Tongue (tissue), 2 donors: ENCODE measurements around the gene IRF7. TPM values are rescaled to one million over a fixed set of nuclear protein-coding genes. Genes with fewer than 3 reads are reported as not detected.
"Not testable (repeated sequence)": the region's sequence is repeated elsewhere in the genome, so short reads cannot be mapped to it uniquely, and the experiment has no call there.

Experiments used
- DNase-seq: peaks from one replicate; pipeline ENCODE4 v3.0.0-alpha.2; 2015
- total RNA-seq: library from RNA; depleted of rRNA; stranded (reverse); fragments of >200 nt; gene quantifications from one replicate; pipeline ENCODE4 v1.2.3, GENCODE V29; 2014

IRF7 gene
- total RNA-seq, 1 donor from 2014 or later = 12.5 TPM

- no peak for DNase-seq
These were observed 34.4 kb downstream of the IRF7 start for GRCh38 chr11:581342-581741.

GRCh38 chr11:579830-580601, 35.7 kb downstream of the IRF7 start:
- no peak for DNase-seq

- no peak for DNase-seq
These were observed 37.3 kb downstream of the IRF7 start for GRCh38 chr11:578276-579035.

- no peak for DNase-seq
These were observed 38.2 kb downstream of the IRF7 start for GRCh38 chr11:577611-577894.

GRCh38 chr11:576811-577610, 38.7 kb downstream of the IRF7 start:
- DNase-seq = no peak

GRCh38 chr11:575996-576768, 39.6 kb downstream of the IRF7 start, which contains the start of gene PHRF1:
Gene PHRF1 (plus strand): TSS chr11:576470. CDS start chr11:581513, 5,043 bp downstream.
- peak; percentile 98 for DNase-seq

GRCh38 chr11:575313-575995, 40.3 kb downstream of the IRF7 start:
- DNase-seq = peak; percentile 40

- no peak for DNase-seq
These were observed 41.0 kb downstream of the IRF7 start for GRCh38 chr11:574632-575312.

- DNase-seq = not testable (repeated sequence)
These were observed 41.6 kb downstream of the IRF7 start for GRCh38 chr11:574031-574570.

GRCh38 chr11:573146-573759, 42.5 kb downstream of the IRF7 start:
- DNase-seq = no peak

GRCh38 chr11:571802-572185, 44.0 kb downstream of the IRF7 start:
- DNase-seq = no peak

GRCh38 chr11:569158-569885, 46.4 kb downstream of the IRF7 start:
- DNase-seq = peak; percentile 22

- DNase-seq = peak; percentile 97
These were observed 47.2 kb downstream of the IRF7 start for GRCh38 chr11:568306-569157.

GRCh38 chr11:567629-568292, 48.0 kb downstream of the IRF7 start:
- DNase-seq = no peak

- DNase-seq = no peak
These were observed 48.6 kb downstream of the IRF7 start for GRCh38 chr11:567011-567628.

GRCh38 chr11:565921-566509, 49.7 kb downstream of the IRF7 start:
- no peak for DNase-seq
